ENCODE measurements around the gene PAF1.

The PAF1 gene

GRCh38 chr19:39377373-39378362 lies 13.2 kb downstream of the PAF1 start:
- TF ChIP-seq POU2F2 (IDR thresholded peaks at IDR 0.05; ENCODE audit: low read depth, low read length) = no peak
- FAIRE-seq = no peak
- no peak for DNase-seq (ENCODE audit: insufficient read length, low spot score)

- TF ChIP-seq POLR2AphosphoS5 (IDR thresholded peaks at IDR 0.05; ENCODE audit: low read depth, low read length) (no peak), POLR2A (IDR thresholded peaks at IDR 0.05; ENCODE audit: low read depth, low read length) (no peak), POU2F2 (IDR thresholded peaks at IDR 0.05; ENCODE audit: low read depth, low read length) (no peak), PAX5 (IDR thresholded peaks at IDR 0.05; ENCODE audit: insufficient read depth, low read length, severe bottlenecking) (no peak), TAF1 (IDR thresholded peaks at IDR 0.05; ENCODE audit: low read depth, low read length) (no peak), SPI1 (IDR thresholded peaks at IDR 0.05; ENCODE audit: low read depth, low read length) (no peak)
- no peak for DNase-seq (ENCODE audit: insufficient read length, low spot score)
- no peak for FAIRE-seq
Measured at GRCh38 chr19:39375929-39376328, 15.0 kb downstream of the PAF1 start.

- no peak for TF ChIP-seq PAX5 (IDR thresholded peaks at IDR 0.05; ENCODE audit: insufficient read depth, low read length, severe bottlenecking)
- no peak for TF ChIP-seq POU2F2 (IDR thresholded peaks at IDR 0.05; ENCODE audit: low read depth, low read length)
- no peak for TF ChIP-seq POLR2AphosphoS5 (IDR thresholded peaks at IDR 0.05; ENCODE audit: low read depth, low read length)
- TF ChIP-seq TAF1 (IDR thresholded peaks at IDR 0.05; ENCODE audit: low read depth, low read length) = no peak
- FAIRE-seq (no peak), DNase-seq (ENCODE audit: insufficient read length, low spot score) (no peak)
Measured at GRCh38 chr19:39372941-39373340, 18.0 kb downstream of the PAF1 start.

GRCh38 chr19:39372047-39372802 lies 18.7 kb downstream of the PAF1 start:
- DNase-seq (ENCODE audit: insufficient read length, low spot score) (no peak), FAIRE-seq (no peak)
- TF ChIP-seq POLR2A (IDR thresholded peaks at IDR 0.05; ENCODE audit: low read depth, low read length) (no peak), POLR2AphosphoS5 (IDR thresholded peaks at IDR 0.05; ENCODE audit: low read depth, low read length) (no peak), SPI1 (IDR thresholded peaks at IDR 0.05; ENCODE audit: low read depth, low read length) (no peak), PAX5 (IDR thresholded peaks at IDR 0.05; ENCODE audit: insufficient read depth, low read length, severe bottlenecking) (no peak), TAF1 (IDR thresholded peaks at IDR 0.05; ENCODE audit: low read depth, low read length) (no peak), POU2F2 (IDR thresholded peaks at IDR 0.05; ENCODE audit: low read depth, low read length) (no peak)

GRCh38 chr19:39370735-39371134 lies 20.2 kb downstream of the PAF1 start:
- TF ChIP-seq PAX5 (IDR thresholded peaks at IDR 0.05; ENCODE audit: insufficient read depth, low read length, severe bottlenecking) = no peak
- TF ChIP-seq SPI1 (IDR thresholded peaks at IDR 0.05; ENCODE audit: low read depth, low read length) = no peak
- no peak for TF ChIP-seq POLR2A (IDR thresholded peaks at IDR 0.05; ENCODE audit: low read depth, low read length)
- no peak for TF ChIP-seq POU2F2 (IDR thresholded peaks at IDR 0.05; ENCODE audit: low read depth, low read length)
- TF ChIP-seq POLR2AphosphoS5 (IDR thresholded peaks at IDR 0.05; ENCODE audit: low read depth, low read length) = no peak
- TF ChIP-seq TAF1 (IDR thresholded peaks at IDR 0.05; ENCODE audit: low read depth, low read length) = no peak
- FAIRE-seq = no peak
- DNase-seq (ENCODE audit: insufficient read length, low spot score) = no peak

GRCh38 chr19:39369200-39369599 lies 21.7 kb downstream of the PAF1 start:
- FAIRE-seq (no peak), DNase-seq (ENCODE audit: insufficient read length, low spot score) (no peak)
- no peak for TF ChIP-seq POLR2AphosphoS5 (IDR thresholded peaks at IDR 0.05; ENCODE audit: low read depth, low read length)
- TF ChIP-seq POLR2A (IDR thresholded peaks at IDR 0.05; ENCODE audit: low read depth, low read length) = no peak
- TF ChIP-seq SPI1 (IDR thresholded peaks at IDR 0.05; ENCODE audit: low read depth, low read length) = no peak
- no peak for TF ChIP-seq TAF1 (IDR thresholded peaks at IDR 0.05; ENCODE audit: low read depth, low read length)
- TF ChIP-seq POU2F2 (IDR thresholded peaks at IDR 0.05; ENCODE audit: low read depth, low read length) = no peak
- no peak for TF ChIP-seq PAX5 (IDR thresholded peaks at IDR 0.05; ENCODE audit: insufficient read depth, low read length, severe bottlenecking)

GRCh38 chr19:39365531-39365930 lies 25.4 kb downstream of the PAF1 start:
- DNase-seq (ENCODE audit: insufficient read length, low spot score) = no peak
- no peak for TF ChIP-seq POLR2A (IDR thresholded peaks at IDR 0.05; ENCODE audit: low read depth, low read length)
- no peak for FAIRE-seq

GRCh38 chr19:39363901-39364457 lies 26.9 kb downstream of the PAF1 start:
- no peak for TF ChIP-seq POU2F2 (IDR thresholded peaks at IDR 0.05; ENCODE audit: low read depth, low read length)
- no peak for TF ChIP-seq POLR2A (IDR thresholded peaks at IDR 0.05; ENCODE audit: low read depth, low read length)
- no peak for TF ChIP-seq SPI1 (IDR thresholded peaks at IDR 0.05; ENCODE audit: low read depth, low read length)
- no peak for TF ChIP-seq POLR2AphosphoS5 (IDR thresholded peaks at IDR 0.05; ENCODE audit: low read depth, low read length)
- TF ChIP-seq TAF1 (IDR thresholded peaks at IDR 0.05; ENCODE audit: low read depth, low read length) = no peak
- no peak for TF ChIP-seq PAX5 (IDR thresholded peaks at IDR 0.05; ENCODE audit: insufficient read depth, low read length, severe bottlenecking)
- DNase-seq (ENCODE audit: insufficient read length, low spot score) (no peak), FAIRE-seq (no peak)

- TF ChIP-seq POLR2A (IDR thresholded peaks at IDR 0.05; ENCODE audit: low read depth, low read length) (no peak), POLR2AphosphoS5 (IDR thresholded peaks at IDR 0.05; ENCODE audit: low read depth, low read length) (no peak), POU2F2 (IDR thresholded peaks at IDR 0.05; ENCODE audit: low read depth, low read length) (no peak), PAX5 (IDR thresholded peaks at IDR 0.05; ENCODE audit: insufficient read depth, low read length, severe bottlenecking) (no peak), TAF1 (IDR thresholded peaks at IDR 0.05; ENCODE audit: low read depth, low read length) (no peak), SPI1 (IDR thresholded peaks at IDR 0.05; ENCODE audit: low read depth, low read length) (no peak)
- no peak for DNase-seq (ENCODE audit: insufficient read length, low spot score)
- no peak for FAIRE-seq
Measured at GRCh38 chr19:39362682-39363657, 27.9 kb downstream of the PAF1 start.
